Activated CD4-positive, alpha-beta T cell treated with anti-CD3 and anti-CD28 coated beads for 1 hour (primary cell): ENCODE results near the gene MAP2K4.

ENCODE experiments used
- DNase-seq: peaks from one replicate; pipeline ENCODE4 v3.0.0-alpha.2; 2020

Gene MAP2K4

DNA sequence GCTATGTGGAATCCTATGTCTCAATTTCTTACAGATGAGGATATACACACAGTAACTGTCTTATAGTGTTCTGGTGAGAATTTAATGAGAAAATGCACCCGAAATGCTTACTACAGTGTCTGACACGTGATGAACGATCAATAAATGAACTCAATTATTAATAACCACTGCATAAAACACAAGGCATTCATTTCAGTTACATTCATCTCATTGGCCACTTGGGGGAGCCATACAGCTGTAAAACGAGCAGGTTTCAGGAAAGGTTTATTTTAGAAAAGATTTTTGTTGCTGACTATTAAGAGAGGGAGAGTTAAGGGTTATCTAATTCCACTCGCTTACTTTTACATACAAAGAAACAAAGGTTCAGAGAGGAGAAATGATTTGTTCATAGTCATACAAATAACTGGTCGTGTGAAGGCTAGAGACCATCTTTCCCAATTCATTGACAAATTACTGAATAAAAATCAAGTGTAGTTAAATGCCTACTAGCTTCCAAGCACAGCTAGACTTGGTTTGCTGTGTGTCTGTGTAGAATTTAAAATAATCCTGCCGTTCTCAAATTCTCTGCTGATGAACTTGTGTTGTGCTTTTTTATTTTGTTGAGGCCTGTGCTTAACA lies 160.1 kb downstream of the MAP2K4 start:
- DNase-seq: no peak

DNA sequence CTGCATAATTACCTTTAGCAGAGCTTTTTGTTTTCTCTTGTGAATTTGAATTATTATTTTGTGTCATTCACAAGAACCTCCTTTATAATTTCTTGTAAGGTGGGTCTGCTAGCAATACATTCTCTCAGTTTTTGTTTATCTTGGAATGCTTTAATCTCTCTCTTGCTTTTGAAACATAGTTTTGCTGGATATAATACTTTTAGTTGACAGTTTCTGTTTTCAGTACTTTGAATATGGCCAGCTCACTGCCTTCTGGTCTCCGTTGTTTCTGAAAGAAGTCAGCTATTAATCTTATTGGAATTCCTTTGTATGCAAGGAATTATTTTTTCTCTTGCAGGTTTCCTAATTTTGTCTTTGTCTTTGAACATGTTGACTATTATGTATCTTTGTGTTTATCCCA lies 167.0 kb downstream of the MAP2K4 start:
- DNase-seq: no peak

GRCh38 chr17:12193144-12193735 lies 172.6 kb downstream of the MAP2K4 start:
- DNase-seq: no peak
